Common myeloid progenitor, CD34-positive (primary cell): Measurements from ENCODE around the gene NKX6-1.

Source experiments
- CTCF ChIA-PET: fragments of 350-600 bp; sonication (Branson Sonifier 250); formaldehyde crosslinking; loops from one replicate; lab custom pipeline; 2021; ENCODE audit warnings: antibody characterized with exemption; lab: Charles Lee
- POLR2A ChIA-PET: fragments of 350-600 bp; sonication (Branson Sonifier 250); formaldehyde crosslinking; loops from one replicate; lab custom pipeline; 2021; ENCODE audit warnings: antibody characterized with exemption; lab: Charles Lee
- DNase-seq, 3 donors: peaks; one replicate each; pipeline versions ENCODE4 v3.0.0 to v3.0.0-alpha.2; 2013
- H3K27ac ChIP-seq, 2 experiments: 1 replicate in 1 of 2; 2 replicates in 1 of 2; pipeline ENCODE4 v1.7.0; 2013; ENCODE audit warnings: inconsistent platforms in 2 of 2, low read length in 2 of 2, mild to moderate bottlenecking in 2 of 2, low read depth in 1 of 2, moderate library complexity in 1 of 2; ENCODE audit not compliant: severe bottlenecking in 2 of 2, insufficient read depth in 1 of 2, poor library complexity in 1 of 2
- H3K27me3 ChIP-seq, 5 experiments: replicated peaks in 2 of 5; 1 replicate in 3 of 5; 2 replicates in 2 of 5; pipeline versions ENCODE4 v1.6.1 to v1.7.0; 2013; ENCODE audit warnings: low read length in 4 of 5, mild to moderate bottlenecking in 2 of 5, moderate library complexity in 2 of 5, inconsistent platforms in 1 of 5; ENCODE audit not compliant: insufficient read depth in 5 of 5, control insufficient read depth in 4 of 5
- H3K36me3 ChIP-seq, 4 experiments: 1 replicate in 2 of 4; 2 replicates in 2 of 4; pipeline versions ENCODE4 v1.6.1 to v1.7.0; 2013; ENCODE audit warnings: low read length in 3 of 4, control low read depth in 1 of 4, mild to moderate bottlenecking in 1 of 4; ENCODE audit not compliant: control insufficient read depth in 4 of 4, insufficient read depth in 4 of 4
- H3K4me1 ChIP-seq, 4 experiments: 1 replicate in 3 of 4; 2 replicates in 1 of 4; pipeline versions ENCODE4 v1.6.1 to v1.7.1; 2013; ENCODE audit warnings: low read length in 3 of 4, mild to moderate bottlenecking in 3 of 4, control low read depth in 1 of 4, inconsistent platforms in 1 of 4, moderate library complexity in 1 of 4; ENCODE audit not compliant: control insufficient read depth in 4 of 4, insufficient read depth in 4 of 4; ENCODE audit errors: control extremely low read depth in 1 of 4
- H3K4me3 ChIP-seq, 7 experiments: 1 replicate in 4 of 7; 2 replicates in 3 of 7; pipeline versions ENCODE4 v1.5.1 to v1.7.0; 2013; ENCODE audit warnings: mild to moderate bottlenecking in 7 of 7, low read length in 6 of 7, moderate library complexity in 6 of 7, inconsistent platforms in 2 of 7, low read depth in 2 of 7, control low read depth in 1 of 7; ENCODE audit not compliant: insufficient read depth in 4 of 7, control insufficient read depth in 1 of 7; ENCODE audit errors: extremely low read depth in 1 of 7
- H3K9me3 ChIP-seq, 5 experiments: 1 replicate in 4 of 5; 2 replicates in 1 of 5; pipeline versions ENCODE4 v1.6.1 to v1.7.1; 2013; ENCODE audit warnings: low read length in 4 of 5, mild to moderate bottlenecking in 2 of 5, inconsistent platforms in 1 of 5, low read depth in 1 of 5, moderate library complexity in 1 of 5; ENCODE audit not compliant: control insufficient read depth in 4 of 5, insufficient read depth in 2 of 5; ENCODE audit errors: control extremely low read depth in 1 of 5
- WGBS: methylation state at CpG from one replicate; pipeline ENCODE4 v1.1.5; 2013; ENCODE audit not compliant: insufficient coverage; 5-methylcytosine and 5-hydroxymethylcytosine counted together

The NKX6-1 gene

DNA sequence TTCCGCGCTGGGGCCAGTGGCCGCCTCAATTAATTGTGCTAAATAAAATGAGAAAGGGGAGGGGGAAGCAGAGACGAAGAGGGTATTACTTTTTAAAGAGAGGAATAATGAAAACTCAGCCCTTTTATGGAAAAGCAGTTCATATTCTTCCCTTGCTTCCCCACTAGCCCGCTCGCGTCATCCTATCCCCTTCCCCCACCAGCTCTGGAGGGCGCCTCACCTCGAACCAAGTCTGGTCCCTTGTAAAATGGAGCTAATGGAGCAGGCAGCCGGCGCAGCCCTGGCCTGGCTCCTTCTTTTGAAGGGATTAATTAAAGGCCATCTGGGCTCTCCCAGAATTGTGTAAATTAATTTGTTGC lies 511 bp upstream of the NKX6-1 start:
- no peak overlapping the region for H3K27ac ChIP-seq
- H3K4me1 ChIP-seq = peaks cover 0 to 37% (median 28%) of the 10 kb centered on the region in 4 experiments
- peaks cover 0 to 15% (median 0%) of the 10 kb centered on the region in 5 experiments for H3K9me3 ChIP-seq
- 0% methylated on average over 4 of the region's 11 CpGs for WGBS
- no peak for DNase-seq
- H3K27me3 ChIP-seq = peaks cover 32 to 100% (median 81%) of the 10 kb centered on the region in 5 experiments
- peak overlapping the region in 1 of 7 experiments; percentile 73 for H3K4me3 ChIP-seq
- no peaks in the 10 kb centered on the region for H3K36me3 ChIP-seq
- ChIA-PET POLR2A (no interaction called here), CTCF (interaction anchor here (0.6 to 1.4 kb wide), 4 partner anchors 9 to 471 kb away, joined by 3 to 4 read pairs (median 4); no protein-coding TSS in a partner anchor)

DNA sequence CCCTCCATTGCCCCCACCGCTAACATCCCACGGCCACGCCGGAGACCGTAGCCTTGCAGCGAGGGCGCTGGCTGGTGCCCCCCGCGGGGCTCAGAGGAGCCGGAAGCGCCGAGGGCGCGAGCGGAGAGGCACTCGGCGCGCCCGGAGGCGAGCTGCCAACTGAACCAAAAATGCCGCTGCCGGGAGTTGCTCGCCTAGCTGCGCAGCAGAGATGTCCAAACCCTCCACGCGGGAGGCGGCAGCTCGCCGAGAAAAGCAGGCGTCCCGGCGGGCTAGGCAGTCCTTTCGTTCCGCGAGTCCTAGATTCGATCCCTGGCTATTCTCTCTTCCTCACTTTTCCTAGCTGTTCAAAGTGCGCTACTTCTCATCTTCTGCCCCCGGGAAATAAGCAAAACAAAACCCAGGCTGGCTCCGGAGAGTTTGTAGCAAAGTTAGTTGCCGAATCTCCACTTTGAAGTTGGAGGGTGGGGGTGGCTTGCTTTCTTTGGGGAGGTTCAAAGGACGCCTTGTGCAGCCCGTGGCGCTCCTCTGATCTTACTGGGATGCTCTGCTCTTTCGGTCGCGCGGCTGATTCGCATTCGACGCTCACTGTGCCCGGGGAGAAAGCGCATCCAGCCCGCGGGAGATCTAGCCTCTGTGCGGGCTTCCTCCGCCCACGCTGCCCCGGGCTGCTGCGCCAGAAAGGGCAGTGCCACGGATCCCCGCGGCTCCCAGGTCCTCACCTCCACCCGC lies 723 bp downstream of the NKX6-1 start:
- no peaks in the 10 kb centered on the region for H3K36me3 ChIP-seq
- peaks cover 0 to 15% (median 0%) of the 10 kb centered on the region in 5 experiments for H3K9me3 ChIP-seq
- DNase-seq = peak in 2 of 3 donors; percentile 53 to 60
- POLR2A ChIA-PET = no interaction called here
- no peak overlapping the region for H3K27ac ChIP-seq
- 0% methylated on average over 53 of the region's 63 CpGs for WGBS
- H3K27me3 ChIP-seq = peaks cover 33 to 100% (median 79%) of the 10 kb centered on the region in 5 experiments
- H3K4me1 ChIP-seq = peaks cover 0 to 42% (median 32%) of the 10 kb centered on the region in 4 experiments
- CTCF ChIA-PET = interaction anchor here (0.5 to 1.4 kb wide), 2 partner anchors 13 to 463 kb away, joined by 4 read pairs; no protein-coding TSS in a partner anchor
- peak overlapping the region in 6 of 7 experiments; percentile 33 to 73 (median 62) for H3K4me3 ChIP-seq

DNA sequence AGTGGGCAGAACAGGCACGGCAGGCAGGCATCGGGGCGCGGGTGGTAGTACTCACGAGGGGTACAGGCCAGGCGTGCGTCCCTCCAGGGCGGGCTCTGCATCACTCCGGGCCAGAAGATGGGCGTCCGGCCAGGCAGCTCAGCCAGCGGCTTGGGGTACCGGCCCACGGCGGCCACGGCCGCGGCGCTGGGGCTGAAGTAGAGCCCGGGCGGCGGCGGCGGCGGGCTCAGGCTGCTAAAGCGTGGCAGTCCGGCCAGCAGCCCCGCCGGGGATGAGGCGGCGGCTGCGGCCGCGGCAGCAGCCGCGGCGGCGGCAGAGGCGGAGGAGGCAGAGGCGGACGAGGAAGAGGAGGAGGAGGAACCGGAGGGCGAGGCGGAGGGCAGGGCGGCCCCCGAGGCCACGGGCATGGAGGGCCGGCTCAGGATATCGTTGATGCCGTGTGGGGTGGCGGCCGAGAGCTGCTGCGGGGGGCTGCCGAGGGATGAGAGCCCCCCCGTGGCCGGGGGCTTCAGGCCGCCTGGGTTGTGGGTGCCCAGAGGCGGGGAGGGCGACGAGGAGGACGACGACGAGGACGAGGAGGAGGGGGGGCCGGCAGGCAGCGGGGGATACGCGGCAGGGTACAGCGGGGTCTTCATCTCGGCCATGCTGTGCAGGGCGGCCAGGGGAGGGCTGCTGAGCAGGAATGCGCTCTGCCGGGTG lies 1.4 kb downstream of the NKX6-1 start:
- no peak for DNase-seq
- peaks cover 27 to 100% (median 76%) of the 10 kb centered on the region in 5 experiments for H3K27me3 ChIP-seq
- ChIA-PET POLR2A (no interaction called here), CTCF (interaction anchor here (0.5 kb wide), 1 partner anchor 464 kb away, joined by 4 read pairs; no protein-coding TSS in a partner anchor)
- peak overlapping the region in 6 of 7 experiments; percentile 33 to 73 (median 62) for H3K4me3 ChIP-seq
- H3K4me1 ChIP-seq = peaks cover 0 to 49% (median 38%) of the 10 kb centered on the region in 4 experiments
- H3K9me3 ChIP-seq = peaks cover 0 to 15% (median 0%) of the 10 kb centered on the region in 5 experiments
- H3K36me3 ChIP-seq = no peaks in the 10 kb centered on the region
- 3% methylated on average over 66 of the region's 73 CpGs for WGBS
- no peak overlapping the region for H3K27ac ChIP-seq

DNA sequence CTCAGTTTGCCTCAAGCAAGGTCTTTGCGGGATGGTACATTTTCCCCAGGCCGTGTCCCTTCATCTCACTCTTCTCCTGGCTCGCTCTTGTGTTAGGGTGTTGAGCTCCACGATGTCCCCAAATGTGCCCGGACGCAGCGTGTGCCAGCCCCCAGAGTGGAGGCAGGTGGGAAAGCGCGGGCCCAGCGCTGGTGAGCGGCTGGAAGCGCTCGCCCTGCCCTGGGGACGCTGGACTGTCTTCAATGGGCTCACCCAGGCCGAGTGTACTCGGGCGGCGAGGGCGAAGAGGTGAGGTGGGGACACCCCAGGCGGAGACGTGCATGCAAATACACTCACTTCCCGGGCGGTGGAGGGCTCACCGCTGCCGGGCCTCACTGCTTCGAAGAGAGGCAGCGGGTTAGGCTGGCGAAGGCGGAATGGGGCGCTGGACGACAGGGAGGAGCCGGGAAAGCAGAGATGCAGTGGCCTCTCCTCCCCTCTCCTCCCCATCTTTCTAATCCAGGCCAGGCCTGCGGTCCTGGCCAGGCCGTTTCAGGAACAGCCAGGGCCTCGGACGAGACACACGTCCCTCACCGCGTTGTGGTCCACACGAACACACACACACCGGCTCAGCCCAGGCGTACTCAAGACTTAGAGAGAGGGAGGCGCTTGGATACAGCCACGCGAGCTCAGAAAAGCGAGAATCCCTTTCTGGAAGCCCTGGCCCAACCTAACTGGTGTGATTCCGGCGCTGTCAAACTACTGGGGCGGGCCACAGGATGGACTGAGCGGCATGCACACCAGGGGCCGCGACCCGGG lies 2.2 kb downstream of the NKX6-1 start:
- peaks cover 21 to 100% (median 69%) of the 10 kb centered on the region in 5 experiments for H3K27me3 ChIP-seq
- peaks cover 0 to 50% (median 38%) of the 10 kb centered on the region in 4 experiments for H3K4me1 ChIP-seq
- peaks cover 0 to 14% (median 0%) of the 10 kb centered on the region in 5 experiments for H3K9me3 ChIP-seq
- 3% methylated on average over 48 of the region's 53 CpGs for WGBS
- H3K36me3 ChIP-seq = no peaks in the 10 kb centered on the region
- H3K4me3 ChIP-seq = peak overlapping the region in 2 of 7 experiments; percentile 54 to 55
- ChIA-PET POLR2A (no interaction called here), CTCF (interaction anchor here (0.7 to 1.0 kb wide), 2 partner anchors 16 to 726 kb away, joined by 3 to 4 read pairs; no protein-coding TSS in a partner anchor)
- H3K27ac ChIP-seq = no peak overlapping the region
- peak in 1 of 3 donors; percentile 54 for DNase-seq

DNA sequence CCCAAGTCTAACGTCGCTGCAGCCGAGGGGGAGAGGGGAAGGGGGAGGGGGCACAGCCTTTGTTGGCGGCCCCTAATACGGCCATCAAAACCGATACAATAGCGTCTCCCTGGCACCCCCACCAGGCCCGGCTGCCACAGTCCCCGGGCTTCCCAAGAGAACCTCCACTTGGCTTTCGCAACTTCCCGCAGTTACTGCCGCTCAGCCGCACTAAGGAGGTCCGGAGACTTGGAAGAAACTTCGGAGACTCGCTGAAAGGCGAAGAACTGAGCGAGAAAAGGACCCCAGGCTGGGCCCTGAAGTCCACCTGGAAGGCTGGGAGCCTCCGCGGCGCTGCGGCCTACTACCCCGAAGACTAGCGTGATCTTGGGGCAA lies 2.8 kb downstream of the NKX6-1 start:
- POLR2A ChIA-PET = no interaction called here
- H3K9me3 ChIP-seq = peaks cover 0 to 10% (median 0%) of the 10 kb centered on the region in 5 experiments
- peaks cover 0 to 50% (median 38%) of the 10 kb centered on the region in 4 experiments for H3K4me1 ChIP-seq
- peak overlapping the region in 1 of 7 experiments; percentile 55 for H3K4me3 ChIP-seq
- peaks cover 25 to 100% (median 69%) of the 10 kb centered on the region in 5 experiments for H3K27me3 ChIP-seq
- no peaks in the 10 kb centered on the region for H3K36me3 ChIP-seq
- 4% methylated on average over 21 of the region's 24 CpGs for WGBS
- H3K27ac ChIP-seq = no peak overlapping the region
- CTCF ChIA-PET = interaction anchor here (0.7 to 1.0 kb wide), 2 partner anchors 15 to 725 kb away, joined by 3 to 4 read pairs; no protein-coding TSS in a partner anchor
- DNase-seq = peak in 1 of 3 donors; percentile 47

DNA sequence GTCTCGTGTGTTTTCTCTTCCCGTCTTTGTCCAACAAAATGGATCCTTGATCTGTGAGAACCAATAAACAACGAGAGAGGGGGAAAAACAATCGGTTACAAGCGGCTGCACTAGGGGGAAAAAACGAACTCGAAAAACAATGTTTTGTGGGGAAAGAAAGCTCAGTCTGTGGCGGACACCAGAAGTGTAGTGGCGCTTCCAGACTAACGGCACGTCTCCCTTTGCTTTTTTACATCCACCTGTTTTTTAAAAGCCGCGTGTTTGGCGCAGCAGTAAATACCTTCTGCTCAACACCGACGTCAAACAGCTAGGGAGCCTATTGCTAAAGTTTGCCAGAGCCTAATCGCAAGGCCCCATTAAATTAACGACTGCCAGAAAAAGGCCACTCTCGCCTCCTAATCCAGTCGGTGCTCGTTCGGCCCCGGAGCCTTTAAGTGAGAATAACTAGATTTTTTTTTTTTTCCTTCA lies 3.3 kb downstream of the NKX6-1 start:
- DNase-seq = peak in 2 of 3 donors; percentile 43 to 50
- no peak overlapping the region for H3K4me3 ChIP-seq
- H3K36me3 ChIP-seq = no peaks in the 10 kb centered on the region
- H3K27ac ChIP-seq = no peak overlapping the region
- H3K4me1 ChIP-seq = peaks cover 0 to 50% (median 38%) of the 10 kb centered on the region in 4 experiments
- H3K27me3 ChIP-seq = peaks cover 26 to 100% (median 67%) of the 10 kb centered on the region in 5 experiments
- ChIA-PET POLR2A (interaction anchor here (0.6 to 0.9 kb wide), 2 partner anchors 12 to 69 kb away, joined by 3 read pairs; no protein-coding TSS in a partner anchor), CTCF (interaction anchor here (0.7 kb wide), 1 partner anchor 725 kb away, joined by 4 read pairs; no protein-coding TSS in a partner anchor)
- 12% methylated on average over 18 of the region's 23 CpGs for WGBS
- H3K9me3 ChIP-seq = peaks cover 0 to 10% (median 0%) of the 10 kb centered on the region in 5 experiments
